NT2/D1 (cell line): ENCODE data around the gene LYSMD1.
A peak's percentile ranks its signal among the peaks of the same experiment; 100 is the strongest.
"Not testable (repeated sequence)": the region's sequence is repeated elsewhere in the genome, so short reads cannot be mapped to it uniquely, and the experiment has no call there.

ENCODE experiments used
- DNase-seq: peaks from one replicate; pipeline ENCODE4 v3.0.0-alpha.2; 2011; ENCODE audit warnings: low read depth, low spot score
- H3K27me3 ChIP-seq: 2 replicates; pipeline ENCODE4 v1.6.0; 2011; ENCODE audit warnings: mild to moderate bottlenecking; ENCODE audit not compliant: insufficient read length, insufficient read depth
- H3K36me3 ChIP-seq: 2 replicates; pipeline ENCODE4 v1.6.1; 2011; ENCODE audit warnings: mild to moderate bottlenecking, low read length, mixed read lengths; ENCODE audit not compliant: insufficient read depth, insufficient read length
- H3K4me1 ChIP-seq: 2 replicates; pipeline ENCODE4 v1.5.1; 2011; ENCODE audit not compliant: insufficient read depth, insufficient read length
- H3K4me3 ChIP-seq: 2 replicates; pipeline ENCODE4 v1.5.1; 2011; ENCODE audit warnings: low read depth; ENCODE audit not compliant: insufficient read length
- H3K9ac ChIP-seq: 2 replicates; pipeline ENCODE4 v1.6.0; 2011; ENCODE audit warnings: low read depth; ENCODE audit not compliant: insufficient read length
- H3K9me3 ChIP-seq: 2 replicates; pipeline ENCODE4 v1.5.1; 2011; ENCODE audit warnings: mild to moderate bottlenecking, low read length; ENCODE audit not compliant: insufficient read depth
- SUZ12 ChIP-seq: IDR thresholded peaks from 2 replicates; pipeline ENCODE4 v1.6.1; 2011; ENCODE audit not compliant: insufficient read length, insufficient read depth; ENCODE audit errors: extremely low read depth
- YY1 ChIP-seq: IDR thresholded peaks from 2 replicates; pipeline ENCODE4 v1.6.1; 2011; ENCODE audit not compliant: insufficient read length, insufficient read depth
- ZNF274 ChIP-seq: IDR thresholded peaks from 2 replicates; pipeline ENCODE4 v1.6.1; 2011; ENCODE audit warnings: mild to moderate bottlenecking, low read depth, low read length

The LYSMD1 gene, protein sequence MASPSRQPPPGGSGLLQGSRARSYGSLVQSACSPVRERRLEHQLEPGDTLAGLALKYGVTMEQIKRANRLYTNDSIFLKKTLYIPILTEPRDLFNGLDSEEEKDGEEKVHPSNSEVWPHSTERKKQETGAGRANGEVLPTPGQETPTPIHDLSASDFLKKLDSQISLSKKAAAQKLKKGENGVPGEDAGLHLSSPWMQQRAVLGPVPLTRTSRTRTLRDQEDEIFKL

DNA sequence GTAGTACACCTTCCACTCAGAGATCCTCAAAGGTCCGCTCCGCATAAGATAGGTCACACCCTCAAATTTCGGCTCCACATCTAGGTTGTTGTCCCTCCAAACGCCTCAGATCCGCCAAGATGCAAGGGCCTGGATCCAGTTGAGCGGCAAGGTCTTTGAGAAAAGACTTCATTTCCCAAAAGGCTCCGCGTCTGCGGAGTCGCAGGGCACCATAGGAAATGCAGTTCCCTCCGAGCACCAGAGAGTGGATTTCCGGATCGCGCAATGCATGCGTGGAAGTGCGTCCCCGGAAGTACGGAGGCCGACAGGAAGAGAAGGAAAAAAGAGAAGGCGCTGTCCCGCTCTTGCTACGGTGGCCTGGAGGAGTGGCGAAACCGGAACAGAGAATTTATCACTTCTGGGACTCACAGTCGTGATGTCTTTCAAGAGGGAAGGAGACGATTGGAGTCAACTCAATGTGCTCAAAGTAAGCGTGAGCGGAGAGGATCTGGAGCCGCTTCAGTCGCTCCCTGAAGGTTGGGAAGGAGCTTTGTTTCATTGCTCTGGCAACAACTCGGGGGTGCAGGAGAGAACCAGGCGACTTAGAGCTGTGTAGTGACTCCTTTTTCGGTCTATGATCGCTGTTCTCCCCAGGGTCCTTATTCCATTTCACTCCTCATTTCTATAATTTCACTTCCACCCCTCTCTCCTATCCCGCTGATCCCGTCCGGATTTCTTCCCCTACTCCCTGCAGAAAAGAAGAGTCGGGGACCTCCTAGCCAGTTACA lies at the start of gene LYSMD1, which contains the start of gene SCNM1:
Gene LYSMD1 (minus strand): TSS at position 165 of the 767 bp plus-strand sequence. CDS start 644 bp downstream, outside the sequence.
Gene SCNM1 (plus strand): TSS at position 407 of the 767 bp plus-strand sequence. CDS start 9 bp downstream, at position 416.
- H3K27me3 ChIP-seq: no peaks in the 10 kb centered on the region
- peaks cover 56% of the 10 kb centered on the region for H3K36me3 ChIP-seq
- H3K9me3 ChIP-seq: no peaks in the 10 kb centered on the region
- peaks cover 10% of the 10 kb centered on the region for H3K4me1 ChIP-seq
- H3K4me3 ChIP-seq: peak within 1 kb of the TSS; percentile 96
- DNase-seq: peak; percentile 99
- peak within 1 kb of the TSS; percentile 97 for H3K9ac ChIP-seq
- TF ChIP-seq SUZ12 (no peak), ZNF274 (no peak), YY1 (no peak)

DNA sequence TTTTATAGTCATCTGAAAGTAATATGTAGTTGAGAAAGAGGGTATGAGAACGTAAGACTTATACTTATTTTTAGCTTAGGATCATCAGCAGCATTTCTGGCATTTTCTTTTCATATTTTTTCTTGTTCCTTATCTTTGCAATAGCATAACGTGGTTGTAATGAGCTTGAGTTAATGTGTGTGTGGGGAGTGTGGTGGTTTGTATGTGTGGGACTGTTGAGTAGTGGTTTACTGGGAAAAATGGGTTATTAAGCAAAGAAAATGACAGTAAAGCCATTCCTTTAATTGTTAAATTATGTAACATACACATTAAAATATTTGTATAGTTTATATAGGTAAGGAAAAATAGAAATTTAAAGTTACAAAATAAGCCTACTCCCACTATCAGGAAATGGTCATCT lies 47.9 kb upstream of the LYSMD1 start:
- no peak overlapping the region for H3K4me3 ChIP-seq
- no peak overlapping the region for H3K9ac ChIP-seq
- H3K4me1 ChIP-seq: peaks cover 2% of the 10 kb centered on the region
- no peaks in the 10 kb centered on the region for H3K9me3 ChIP-seq
- TF ChIP-seq ZNF274: no peak
- H3K36me3 ChIP-seq: peaks cover 66% of the 10 kb centered on the region
- H3K27me3 ChIP-seq: no peaks in the 10 kb centered on the region
- DNase-seq: no peak

DNA sequence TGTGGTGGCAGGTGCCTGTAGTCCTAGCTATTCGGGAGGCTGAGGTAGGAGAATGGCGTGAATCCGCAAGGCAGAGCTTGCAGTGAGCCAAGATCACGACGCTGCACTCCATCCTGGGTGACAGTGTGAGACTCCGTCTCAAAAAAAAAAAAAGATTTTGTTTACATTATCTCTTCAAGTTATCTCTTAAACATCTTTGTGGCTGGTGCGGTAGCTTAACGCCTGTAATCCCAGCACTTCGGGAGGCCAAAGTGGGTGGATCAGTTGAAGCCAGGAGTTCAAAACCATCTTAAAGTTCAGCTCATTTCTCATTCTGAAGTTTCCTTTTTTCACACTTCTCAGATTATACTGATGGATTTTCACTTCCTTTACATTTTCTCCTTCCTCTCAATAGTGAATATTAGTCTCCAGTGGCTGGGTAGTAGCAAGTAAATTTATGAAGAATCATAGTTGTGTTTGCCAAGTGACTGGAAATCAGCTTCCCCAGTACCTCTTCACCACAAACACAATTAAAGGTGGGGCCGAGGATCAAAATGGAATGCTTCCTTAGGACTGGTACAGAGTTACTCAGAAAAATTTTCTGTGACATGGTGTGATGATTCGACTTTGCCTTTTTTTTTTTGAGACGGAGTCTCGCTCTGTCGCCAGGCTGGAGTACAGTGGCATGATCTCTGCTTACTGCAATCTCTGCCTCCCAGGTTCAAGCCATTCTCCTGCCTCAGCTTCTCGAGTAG lies 46.4 kb upstream of the LYSMD1 start:
- peaks cover 2% of the 10 kb centered on the region for H3K4me1 ChIP-seq
- DNase-seq: no peak
- H3K9ac ChIP-seq: no peak overlapping the region
- no peaks in the 10 kb centered on the region for H3K9me3 ChIP-seq
- peaks cover 71% of the 10 kb centered on the region for H3K36me3 ChIP-seq
- no peaks in the 10 kb centered on the region for H3K27me3 ChIP-seq
- TF ChIP-seq YY1: no peak
- no peak for TF ChIP-seq SUZ12
- TF ChIP-seq ZNF274: no peak
- H3K4me3 ChIP-seq: no peak overlapping the region

DNA sequence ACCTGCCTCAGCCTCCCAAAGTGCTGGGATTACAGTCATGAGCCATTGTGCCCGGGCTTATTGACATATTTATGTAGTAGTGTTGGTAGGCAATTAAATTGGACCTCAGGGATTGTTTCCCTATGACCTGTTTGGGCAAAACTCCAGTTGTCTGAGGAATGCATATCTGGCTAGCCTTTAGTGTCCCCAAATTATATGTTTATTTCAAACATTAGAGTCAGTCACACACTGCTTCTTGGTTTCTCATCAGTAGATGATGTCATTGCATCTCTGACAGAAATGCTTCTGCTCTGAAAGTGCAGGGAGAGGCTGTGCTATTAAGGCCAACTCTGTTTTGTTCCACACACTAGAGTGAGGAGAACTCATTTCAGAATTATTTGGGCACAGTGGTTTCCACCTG lies 45.1 kb upstream of the LYSMD1 start:
- no peak for DNase-seq
- no peak overlapping the region for H3K9ac ChIP-seq
- peaks cover 2% of the 10 kb centered on the region for H3K4me1 ChIP-seq
- TF ChIP-seq ZNF274 (no peak), YY1 (no peak), SUZ12 (no peak)
- peaks cover 75% of the 10 kb centered on the region for H3K36me3 ChIP-seq
- H3K27me3 ChIP-seq: no peaks in the 10 kb centered on the region
- H3K9me3 ChIP-seq: no peaks in the 10 kb centered on the region
- H3K4me3 ChIP-seq: no peak overlapping the region

DNA sequence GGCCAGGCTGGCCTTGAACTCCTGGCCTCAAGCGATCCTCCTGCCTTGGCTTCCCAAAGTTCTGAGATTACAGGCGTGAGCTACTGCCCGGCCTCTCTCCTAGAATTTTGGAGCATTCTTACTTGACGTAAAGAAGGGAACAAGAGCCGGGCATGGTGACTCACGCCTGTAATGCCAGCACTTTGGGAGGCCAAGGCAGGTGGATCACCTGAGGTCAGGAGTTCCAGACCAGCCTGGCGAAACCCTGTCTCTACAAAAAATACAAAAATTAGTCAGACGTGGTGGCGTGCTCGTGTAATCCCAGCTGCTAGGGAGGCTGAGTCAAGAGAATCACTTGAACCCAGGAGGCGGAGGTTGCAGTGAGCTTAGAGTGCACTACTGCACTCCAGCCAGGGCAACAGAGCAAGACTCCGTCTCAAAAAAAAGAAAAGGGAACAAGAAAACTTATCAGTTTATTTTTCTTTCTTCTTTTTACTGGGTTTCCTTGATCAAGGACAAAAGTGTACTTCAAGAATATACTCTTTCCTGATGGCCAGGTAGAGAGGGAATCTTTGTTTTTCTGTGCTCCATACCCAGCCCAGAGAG lies 39.8 kb upstream of the LYSMD1 start:
- not testable (repeated sequence) for H3K27me3 ChIP-seq
- peaks cover 85% of the 10 kb centered on the region for H3K36me3 ChIP-seq

DNA sequence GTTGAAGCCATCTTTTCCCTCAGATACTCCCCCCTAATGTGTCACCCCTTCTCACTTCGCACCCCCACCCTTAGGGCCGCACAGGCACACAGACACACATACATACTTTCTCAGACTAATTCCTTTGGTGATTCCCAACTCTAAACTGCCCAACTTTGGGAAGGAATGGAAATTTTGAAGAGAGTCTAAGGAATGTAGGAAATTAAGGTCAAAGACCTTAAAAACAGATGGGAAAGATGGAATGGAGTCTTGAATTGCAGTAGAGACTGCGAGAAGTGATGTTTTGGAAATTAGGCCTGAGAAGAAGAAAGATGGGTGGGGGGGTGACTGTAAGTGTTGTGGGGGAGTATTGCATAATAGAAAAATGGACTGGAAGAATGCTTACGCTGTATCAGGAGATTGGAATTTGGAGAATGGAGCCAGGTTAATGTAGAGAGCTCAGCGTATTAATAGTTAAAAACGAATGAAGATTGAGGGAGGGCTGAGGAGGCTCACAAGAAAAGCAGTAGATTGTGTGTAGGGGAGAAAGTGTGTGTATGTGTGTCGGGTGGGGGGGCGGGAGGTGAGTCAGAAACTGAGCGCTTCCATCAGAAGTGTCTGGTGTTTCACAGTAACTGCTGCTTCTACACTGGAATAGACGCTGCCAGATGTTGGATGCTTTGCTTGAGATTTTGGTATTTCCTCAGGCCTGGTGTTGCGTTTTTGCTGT lies 34.3 kb upstream of the LYSMD1 start:
- no peak for TF ChIP-seq SUZ12
- TF ChIP-seq YY1: no peak
- TF ChIP-seq ZNF274: no peak
- H3K9me3 ChIP-seq: no peaks in the 10 kb centered on the region
- H3K36me3 ChIP-seq: peaks cover 39% of the 10 kb centered on the region
- peak overlapping the region; percentile 99 for H3K4me3 ChIP-seq
- DNase-seq: no peak
- H3K9ac ChIP-seq: peak overlapping the region; percentile 99
- H3K4me1 ChIP-seq: peaks cover 3% of the 10 kb centered on the region
- H3K27me3 ChIP-seq: no peaks in the 10 kb centered on the region

More for the DNA sequence above, 39.8 kb upstream of the LYSMD1 start:
- H3K9ac ChIP-seq, DNase-seq, H3K4me3 ChIP-seq, H3K9me3 ChIP-seq, H3K4me1 ChIP-seq: not testable (repeated sequence)
